GM18907 (cell line): ENCODE measurements around the gene INPPL1.

Experiments used
- ATAC-seq: cut with Tn5 transposase; IDR thresholded peaks from one replicate; pipeline ENCODE4 v1.9.1; 2021; ENCODE audit warnings: mild to moderate bottlenecking, moderate library complexity; ENCODE audit not compliant: unreplicated experiment

The INPPL1 gene

DNA sequence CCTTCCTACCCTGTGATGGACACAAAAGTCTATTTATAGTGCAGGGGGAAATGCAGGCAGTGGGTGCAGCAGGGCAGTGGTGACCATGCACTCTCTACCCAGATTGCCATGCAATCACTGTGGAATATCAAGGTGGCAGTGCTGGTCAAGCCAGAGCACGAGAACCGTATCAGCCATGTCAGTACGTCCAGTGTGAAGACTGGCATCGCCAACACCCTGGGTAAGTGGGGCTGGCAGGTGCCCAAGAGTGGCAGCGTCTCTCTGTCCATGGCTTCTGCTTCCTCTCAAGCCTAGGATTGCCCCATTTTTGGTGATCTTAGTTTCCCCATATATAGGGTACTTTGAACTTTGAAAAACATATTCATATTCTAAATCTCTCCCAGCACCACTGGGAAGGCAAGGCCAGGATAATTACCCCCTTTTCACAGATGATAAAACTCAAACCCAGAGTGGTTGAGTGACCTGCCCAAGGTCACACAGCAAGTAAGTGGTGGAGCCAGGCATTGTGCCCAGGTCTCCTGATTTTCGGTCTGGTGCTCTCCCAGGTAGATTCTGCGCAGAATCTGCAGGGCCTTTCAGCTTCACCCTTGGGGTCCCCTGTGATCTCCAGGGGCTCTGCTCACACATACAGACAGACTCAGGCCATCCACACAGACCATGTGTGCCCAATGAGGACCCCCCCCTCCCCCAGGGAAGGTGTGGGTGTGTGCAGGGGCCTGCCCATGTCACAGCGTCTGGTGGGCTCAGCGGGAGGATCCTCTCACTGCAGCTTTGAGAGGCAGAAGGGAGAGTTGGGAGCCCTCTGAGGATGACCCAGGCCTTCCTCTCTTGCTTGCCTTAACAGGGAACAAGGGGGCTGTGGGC is 7.1 kb downstream of the INPPL1 start:
- ATAC-seq: no peak

- no peak for ATAC-seq
These were observed 7.9 kb downstream of the INPPL1 start for GRCh38 chr11:72232260-72233055.

GRCh38 chr11:72233056-72233772 is 8.6 kb downstream of the INPPL1 start:
- ATAC-seq: no peak

- ATAC-seq: no peak
These were observed 9.4 kb downstream of the INPPL1 start for GRCh38 chr11:72233773-72234513.

DNA sequence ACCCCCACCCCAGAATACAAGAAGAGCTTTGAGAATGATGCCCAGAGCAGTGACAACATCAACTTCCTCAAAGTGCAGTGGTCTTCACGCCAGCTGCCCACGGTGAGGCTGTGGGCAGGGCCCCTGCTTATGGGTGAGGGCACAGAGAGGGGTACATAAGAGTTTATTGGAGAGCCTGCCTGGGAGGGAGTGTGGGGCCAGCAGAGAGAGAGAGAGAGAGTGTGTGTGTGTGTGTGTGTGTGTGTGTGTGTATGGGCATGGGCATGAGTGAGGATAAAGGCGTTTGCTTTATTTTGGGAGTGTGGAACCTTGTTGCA is 9.9 kb downstream of the INPPL1 start:
- no peak for ATAC-seq

GRCh38 chr11:72234920-72235319 is 10.4 kb downstream of the INPPL1 start:
- no peak for ATAC-seq

DNA sequence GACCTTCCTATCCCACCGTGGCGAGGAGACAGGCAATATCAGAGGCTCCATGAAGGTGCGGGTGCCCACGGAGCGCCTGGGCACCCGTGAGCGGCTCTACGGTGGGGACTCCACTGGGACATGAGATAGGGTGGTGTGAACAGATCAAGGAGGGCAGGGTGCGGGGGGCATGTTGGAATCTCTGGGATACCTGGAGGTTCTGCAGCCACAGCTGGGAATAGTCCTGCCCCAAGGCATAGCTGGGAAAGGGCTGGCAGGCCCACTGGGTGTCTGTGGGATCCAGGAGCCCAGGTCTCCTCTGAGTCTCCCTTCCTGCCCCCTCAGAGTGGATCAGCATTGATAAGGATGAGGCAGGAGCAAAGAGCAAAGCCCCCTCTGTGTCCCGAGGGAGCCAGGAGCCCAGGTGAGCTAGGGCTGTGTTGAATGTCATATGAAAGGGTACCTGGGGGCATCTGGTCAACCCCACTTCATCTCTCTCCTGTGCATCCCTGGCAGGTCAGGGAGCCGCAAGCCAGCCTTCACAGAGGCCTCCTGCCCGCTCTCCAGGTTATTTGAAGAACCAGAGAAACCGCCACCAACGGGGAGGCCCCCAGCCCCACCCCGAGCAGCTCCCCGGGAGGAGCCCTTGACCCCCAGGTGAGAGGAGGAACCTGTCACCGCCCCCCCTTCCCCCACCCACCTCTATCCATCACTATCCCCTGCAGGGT is 10.9 kb downstream of the INPPL1 start:
- ATAC-seq: no peak

DNA sequence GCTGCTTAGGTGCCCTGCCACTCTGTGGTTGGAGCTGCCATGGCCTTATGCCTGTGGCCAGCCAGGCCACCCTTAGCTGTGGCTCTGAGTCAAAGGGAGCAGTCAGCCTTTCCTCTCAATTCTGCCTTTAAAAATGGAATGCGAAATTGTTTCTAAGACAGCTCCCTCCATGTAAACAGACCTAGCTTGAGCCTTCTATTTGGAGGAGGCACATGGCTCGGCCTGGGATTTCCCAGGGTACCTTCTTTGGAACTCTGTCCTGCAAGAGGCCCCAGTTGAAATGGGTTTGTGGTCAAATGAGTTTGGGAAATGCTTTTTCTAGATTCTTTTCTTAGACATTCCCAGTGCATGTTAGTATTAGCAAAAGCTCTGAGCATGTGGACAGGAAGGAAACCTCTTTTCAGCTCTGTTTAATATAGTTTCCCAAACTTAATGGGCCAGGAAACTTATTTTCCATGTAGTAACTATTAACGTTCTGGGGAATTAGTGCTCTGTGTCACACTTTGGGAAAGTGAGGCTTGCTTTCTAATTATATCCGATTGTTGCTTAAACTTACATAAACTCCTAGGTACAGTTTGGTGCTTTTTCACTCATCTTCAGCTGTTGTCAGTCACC is 11.6 kb downstream of the INPPL1 start:
- ATAC-seq: no peak

- no peak for ATAC-seq
These were observed 12.2 kb downstream of the INPPL1 start for GRCh38 chr11:72236774-72237111.

- ATAC-seq: no peak
These were observed 12.8 kb downstream of the INPPL1 start for GRCh38 chr11:72237112-72237931.

GRCh38 chr11:72238040-72238450 is 13.5 kb downstream of the INPPL1 start:
- no peak for ATAC-seq

- no peak for ATAC-seq
These were observed 14.1 kb downstream of the INPPL1 start for GRCh38 chr11:72238492-72239312.

GRCh38 chr11:72239313-72239848 is 14.8 kb downstream of the INPPL1 start:
- ATAC-seq: no peak

- no peak for ATAC-seq
These were observed 15.4 kb downstream of the INPPL1 start for GRCh38 chr11:72239849-72240460.

GRCh38 chr11:72240461-72241290 is 16.1 kb downstream of the INPPL1 start:
- ATAC-seq: no peak

DNA sequence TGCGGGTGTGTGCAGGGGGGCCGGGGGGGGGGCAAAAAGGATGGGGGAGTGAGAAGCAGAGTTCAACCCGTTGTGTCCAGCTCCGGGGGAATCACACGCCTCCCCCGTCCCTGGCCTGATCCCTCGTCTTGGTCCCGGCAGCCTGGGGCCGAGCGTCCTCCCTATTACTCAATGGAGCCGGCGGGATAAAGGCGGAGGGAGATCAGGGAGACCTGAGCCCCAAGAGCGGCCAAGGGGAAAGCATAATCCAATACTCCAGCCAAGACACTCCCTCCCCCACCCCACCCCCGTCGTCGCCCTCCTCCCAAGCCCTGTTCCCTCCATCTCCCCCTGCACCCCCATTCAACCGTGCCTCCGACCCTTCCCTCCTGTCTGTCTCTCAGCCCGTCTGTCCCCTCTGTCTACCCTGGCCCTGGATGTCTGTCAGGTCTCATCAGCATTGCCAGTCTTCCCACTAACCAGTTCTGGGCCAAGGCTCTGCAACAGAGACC is 16.8 kb downstream of the INPPL1 start:
- no peak for ATAC-seq
